HG03565 (cell line): ENCODE data around the gene PCSK5.

ENCODE experiments used
- ATAC-seq: cut with Tn5 transposase; IDR thresholded peaks from one replicate; pipeline ENCODE4 v1.9.1; 2021; ENCODE audit warnings: mild to moderate bottlenecking, moderate library complexity; ENCODE audit not compliant: unreplicated experiment

Gene PCSK5

GRCh38 chr9:76373173-76373783 lies 482.8 kb downstream of the PCSK5 start:
- ATAC-seq = peak; percentile 37

GRCh38 chr9:76373784-76374474 lies 483.5 kb downstream of the PCSK5 start:
- no peak for ATAC-seq

DNA sequence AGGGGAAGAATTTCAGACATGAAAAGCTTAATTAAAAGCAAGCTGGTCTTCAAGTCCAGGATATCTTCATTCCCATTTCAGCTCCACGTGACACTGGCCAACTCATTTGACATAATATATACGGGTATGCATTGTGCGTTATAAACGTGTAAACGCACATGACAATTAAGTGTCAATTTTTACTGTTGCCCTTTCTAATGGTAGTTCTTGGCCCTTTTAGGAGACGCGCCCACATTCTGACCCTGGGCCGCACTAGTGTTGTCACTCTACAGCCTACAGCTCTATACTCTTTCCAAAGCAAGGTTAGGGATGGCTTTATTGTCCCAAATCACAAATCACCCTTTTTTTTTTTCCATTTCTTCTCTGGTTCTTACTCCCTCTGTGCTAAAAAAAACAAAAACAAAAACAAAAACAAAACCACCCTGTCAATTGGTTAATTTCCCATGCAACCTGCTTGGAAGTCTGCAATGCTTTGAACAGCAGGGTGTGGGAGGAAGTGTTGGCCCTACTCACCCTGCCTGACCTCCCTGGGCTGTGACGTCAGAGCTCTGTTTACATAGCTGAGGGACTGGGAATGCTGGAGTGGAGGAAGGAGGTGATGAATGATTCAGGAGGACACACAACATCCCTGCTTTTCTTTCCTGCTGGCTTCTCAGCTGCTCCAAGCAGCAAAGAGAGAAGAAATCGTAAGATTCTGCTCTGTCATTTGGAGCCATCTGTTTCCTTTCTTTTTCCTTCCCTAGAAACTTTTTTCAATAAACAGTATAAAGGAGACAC lies 484.5 kb downstream of the PCSK5 start:
- no peak for ATAC-seq

DNA sequence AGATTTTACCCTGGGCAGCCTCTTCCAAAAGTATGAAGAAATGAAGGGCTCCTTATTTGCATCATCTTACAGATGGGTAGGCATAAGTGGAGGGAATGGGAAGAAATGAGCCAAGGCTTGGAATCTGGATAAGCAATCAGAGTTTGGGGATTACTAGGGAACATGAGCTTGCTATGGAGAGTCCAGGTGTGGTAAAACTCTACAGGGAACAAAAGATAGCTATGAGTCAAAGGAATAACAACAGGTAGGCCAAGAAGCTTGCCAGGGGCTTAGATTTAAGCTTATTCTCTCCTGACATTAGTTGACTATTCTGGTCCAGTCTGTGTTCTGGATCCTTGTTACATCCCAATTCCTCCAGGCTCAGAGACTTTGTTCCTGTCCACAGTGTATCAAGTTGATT lies 487.3 kb downstream of the PCSK5 start:
- no peak for ATAC-seq

GRCh38 chr9:76378367-76379073 lies 488.0 kb downstream of the PCSK5 start:
- no peak for ATAC-seq

DNA sequence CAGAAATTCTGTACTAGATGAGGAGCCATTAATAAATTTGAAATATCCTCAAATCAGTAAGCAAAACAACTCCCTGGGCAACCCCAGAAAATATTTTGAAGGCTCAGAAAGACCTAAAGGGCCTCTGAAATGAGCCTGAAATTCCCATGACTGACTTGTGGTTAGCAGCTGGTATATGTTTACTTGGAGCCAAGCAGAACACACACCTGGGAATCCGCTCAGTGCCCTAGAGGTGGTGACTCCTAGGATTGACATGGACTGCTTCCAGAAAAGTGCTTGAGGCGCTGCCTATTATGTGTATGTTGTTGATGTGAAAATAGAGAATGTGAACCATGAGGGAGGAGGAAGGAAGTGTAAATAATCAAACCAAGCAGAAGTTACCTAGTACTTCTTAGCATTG lies 489.0 kb downstream of the PCSK5 start:
- ATAC-seq = no peak

DNA sequence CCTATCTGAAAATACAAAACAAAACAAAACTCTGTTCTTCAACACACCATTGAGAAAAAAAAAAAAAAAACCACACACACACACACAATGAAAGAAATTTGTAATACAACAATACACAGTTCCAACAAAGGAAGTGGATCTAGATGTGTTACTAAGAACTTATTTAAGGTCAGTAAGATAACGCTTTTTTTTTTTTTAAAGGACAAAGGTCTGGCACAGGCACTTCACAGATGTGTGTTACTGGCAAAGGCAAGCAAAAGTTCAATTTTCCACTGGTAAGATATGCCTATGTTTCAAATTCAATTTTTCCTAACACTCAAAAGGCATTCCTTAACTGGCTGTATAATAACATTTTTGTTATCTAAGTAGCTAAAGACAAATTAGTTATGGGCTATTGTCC lies 500.2 kb downstream of the PCSK5 start:
- ATAC-seq = no peak

DNA sequence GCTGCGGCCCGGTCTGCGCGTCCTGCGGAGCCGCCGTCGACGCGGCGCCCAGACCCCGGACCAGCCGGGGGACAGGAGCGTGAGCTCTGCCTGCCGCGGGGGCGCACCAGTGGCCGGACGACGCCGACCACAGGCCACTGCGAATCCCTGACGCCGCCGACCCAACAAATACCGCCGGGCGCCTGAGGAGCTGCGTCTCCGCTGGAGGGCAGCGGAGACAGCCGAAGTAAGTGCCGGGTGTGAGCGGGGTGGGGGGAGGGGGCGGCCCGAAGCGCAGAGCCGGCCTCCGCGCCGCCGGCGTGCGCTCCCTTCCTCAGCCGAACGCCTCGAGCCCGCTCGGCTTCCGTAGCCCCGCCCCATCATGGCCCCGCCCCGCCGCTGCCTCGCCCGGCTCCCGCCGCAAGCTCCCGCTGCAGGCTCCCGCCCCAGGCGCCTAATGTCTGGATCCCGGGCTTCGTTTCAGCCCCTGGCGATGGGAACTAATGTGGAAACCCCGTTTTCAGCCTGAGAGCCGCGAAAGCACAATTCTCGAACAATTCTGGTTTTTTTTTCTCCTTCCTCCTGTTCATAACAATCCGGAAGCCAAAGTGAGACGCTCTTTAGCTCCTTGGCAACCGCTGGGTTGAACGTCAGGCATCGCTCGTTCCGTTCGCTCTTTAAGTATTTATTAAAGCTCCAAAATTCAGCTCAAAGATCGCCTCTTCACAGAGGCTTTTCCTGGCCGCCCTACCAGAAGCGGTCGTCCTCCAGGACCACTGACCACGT lies 503.9 kb downstream of the PCSK5 start, which contains the start of gene RFK:
RFK (minus strand) TSS at position 232 of the 765 bp plus-strand sequence. CDS start 255 bp downstream, outside the sequence.
- ATAC-seq = peak; percentile 52

DNA sequence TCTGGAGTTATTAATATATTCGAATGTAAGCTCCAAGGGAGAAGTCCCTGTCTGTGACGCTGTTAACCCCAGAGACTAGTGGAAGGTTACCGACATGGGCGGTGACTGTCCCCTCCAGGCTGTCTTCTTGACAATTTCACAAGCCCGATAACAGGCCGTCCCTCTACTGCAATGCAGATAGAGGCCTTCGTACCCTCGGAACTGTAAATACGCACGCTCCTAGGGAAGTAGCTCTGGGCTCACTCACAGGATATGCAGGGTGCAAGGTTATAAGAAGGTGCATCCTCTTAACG lies 504.4 kb downstream of the PCSK5 start:
- peak; percentile 43 for ATAC-seq

DNA sequence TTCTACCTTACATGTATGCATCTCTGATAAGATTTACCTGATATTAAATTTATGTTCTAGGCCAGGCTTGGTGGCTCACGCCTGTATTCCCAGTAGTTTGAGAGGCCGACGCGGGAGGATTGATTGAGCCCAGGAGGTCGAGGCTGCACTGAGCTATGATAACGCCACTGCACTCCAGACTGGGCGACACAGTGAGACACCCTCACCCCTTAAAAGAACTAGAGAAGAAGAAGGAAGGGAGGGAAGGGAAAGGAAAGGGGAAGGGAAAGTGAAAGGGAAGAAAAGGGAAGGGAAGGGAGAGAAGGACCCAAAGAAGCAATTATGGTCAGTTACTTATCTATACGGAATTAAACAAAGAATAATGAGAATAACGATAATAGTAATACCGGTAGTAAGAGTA lies 504.9 kb downstream of the PCSK5 start:
- ATAC-seq = no peak

DNA sequence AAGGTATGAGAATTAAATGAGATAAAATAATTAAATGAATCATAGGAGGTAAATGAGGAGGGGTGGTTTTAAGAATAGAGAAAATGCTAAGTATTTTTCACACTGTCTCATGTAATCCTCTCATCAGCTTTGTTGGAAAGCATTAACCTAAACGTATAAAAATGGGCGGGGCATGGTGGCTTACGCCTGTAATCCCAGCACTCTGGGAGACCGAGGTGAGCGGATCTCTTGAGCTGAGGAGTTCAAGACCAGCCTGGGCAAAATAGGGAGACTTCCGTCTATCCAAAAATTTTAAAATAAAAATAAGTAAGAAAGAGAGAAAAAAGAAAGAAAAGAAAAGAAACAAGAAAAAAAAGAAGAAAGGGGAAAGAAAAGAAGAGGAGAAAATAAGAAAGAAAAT lies 505.7 kb downstream of the PCSK5 start:
- no peak for ATAC-seq

DNA sequence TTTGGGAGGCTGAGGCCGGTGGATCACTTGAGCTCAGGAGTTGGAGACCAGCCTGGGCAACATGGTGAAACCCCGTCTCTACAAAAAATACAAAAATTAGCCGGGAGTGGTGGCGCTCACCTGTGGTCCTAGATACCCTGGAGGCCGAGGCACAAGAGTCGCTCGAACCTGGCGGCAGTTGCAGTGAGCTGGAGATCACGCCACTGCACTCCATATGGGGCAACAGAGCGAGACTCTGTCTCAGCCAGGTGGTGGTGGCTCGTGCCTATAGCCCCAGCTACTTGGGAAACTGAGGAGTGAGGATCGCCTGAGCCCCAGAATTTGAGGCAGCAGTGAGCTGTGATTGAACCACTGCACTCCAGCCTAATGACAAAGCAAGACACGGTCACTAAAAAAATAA lies 506.1 kb downstream of the PCSK5 start:
- ATAC-seq = no peak

- no peak for ATAC-seq
Measured at GRCh38 chr9:76399856-76400255, 509.4 kb downstream of the PCSK5 start.

GRCh38 chr9:76400534-76401096 lies 510.1 kb downstream of the PCSK5 start:
- ATAC-seq = no peak

DNA sequence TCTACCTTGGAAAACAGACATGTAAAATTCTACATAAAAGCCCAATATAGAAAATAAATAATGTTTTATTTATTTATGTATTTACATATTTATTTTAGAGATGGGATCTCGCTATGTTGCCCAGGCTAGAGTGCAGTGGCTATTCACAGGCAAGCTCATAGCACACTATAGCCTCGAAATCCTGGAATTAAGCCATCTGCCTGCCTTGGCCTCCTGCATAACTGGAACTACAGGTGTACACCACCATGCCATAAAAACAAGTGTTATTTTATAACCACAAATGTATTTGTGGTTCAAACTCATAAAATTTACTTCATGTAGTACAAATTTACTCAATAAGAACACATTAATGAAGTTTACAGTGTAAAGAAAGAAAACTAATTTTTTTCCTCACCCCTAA lies 510.7 kb downstream of the PCSK5 start:
- ATAC-seq = no peak

GRCh38 chr9:76401580-76402354 lies 511.3 kb downstream of the PCSK5 start:
- no peak for ATAC-seq

DNA sequence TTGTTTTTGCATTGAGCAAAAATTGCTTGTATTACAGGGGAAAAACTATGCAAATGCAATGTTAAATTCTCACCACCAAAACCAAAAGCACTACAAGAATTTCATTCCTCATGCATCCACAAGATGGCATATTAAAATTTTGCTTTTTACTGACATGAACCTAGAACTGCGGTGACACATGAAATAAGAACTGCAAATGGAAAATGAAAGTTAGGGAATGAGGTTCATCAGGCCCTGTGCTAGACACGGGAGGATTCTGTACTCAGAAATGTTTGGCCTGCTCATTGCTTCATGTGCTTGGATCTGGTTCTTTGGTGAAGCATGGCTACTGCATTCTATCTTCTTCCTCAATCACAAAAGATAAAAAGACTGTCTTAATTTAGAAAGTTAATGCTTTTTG lies 512.9 kb downstream of the PCSK5 start:
- ATAC-seq = peak; percentile 95

GRCh38 chr9:76404401-76404800 lies 513.9 kb downstream of the PCSK5 start:
- no peak for ATAC-seq

GRCh38 chr9:76405340-76405739 lies 514.9 kb downstream of the PCSK5 start:
- no peak for ATAC-seq

DNA sequence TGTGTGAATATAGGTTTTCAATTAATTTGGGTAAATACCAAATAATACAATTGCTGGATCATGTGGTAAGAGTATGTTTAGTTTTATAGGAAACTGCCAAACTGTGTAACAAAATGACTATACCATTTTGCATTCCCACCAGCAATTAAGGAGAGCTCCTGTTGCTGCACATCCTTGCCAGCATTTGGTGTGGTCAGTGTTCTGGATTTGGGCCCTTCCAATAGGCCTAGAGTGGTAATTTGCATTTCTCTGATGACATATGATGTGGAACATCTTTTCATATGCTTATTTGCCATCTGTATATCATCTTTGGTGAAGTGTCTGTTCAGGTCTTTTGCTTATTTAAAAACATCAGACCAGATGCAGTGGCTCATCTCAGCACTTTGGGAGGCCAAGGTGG lies 515.4 kb downstream of the PCSK5 start:
- no peak for ATAC-seq
